Frontal cortex (tissue), 4 donors: ENCODE measurements around the gene USP24. TPM values are rescaled to one million over a fixed set of nuclear protein-coding genes. Genes with fewer than 3 reads are reported as not detected.

Experiments used
- DNase-seq, 2 donors: peaks; one replicate each; pipeline ENCODE4 v3.0.0; 2012; ENCODE audit warnings: low spot score in 2 of 2
- FAIRE-seq: peaks from 2 replicates; lab custom pipeline; 2012; peaks lifted over from hg19 to GRCh38; lab: Jason Lieb, UNC
- total RNA-seq: library from RNA; depleted of rRNA; stranded (reverse); fragments of >200 nt; gene quantifications from one replicate; pipeline ENCODE4 v1.2.3, GENCODE V29; 2014
- donor health status: control.
- donor health status: control.
- donor health status: control.

The USP24 gene
- total RNA-seq, 1 donor from 2014 or later, result 67.3 TPM

- DNase-seq (no peak), FAIRE-seq (no peak)
These were observed 133.8 kb downstream of the USP24 start for GRCh38 chr1:55081188-55081904.

DNA sequence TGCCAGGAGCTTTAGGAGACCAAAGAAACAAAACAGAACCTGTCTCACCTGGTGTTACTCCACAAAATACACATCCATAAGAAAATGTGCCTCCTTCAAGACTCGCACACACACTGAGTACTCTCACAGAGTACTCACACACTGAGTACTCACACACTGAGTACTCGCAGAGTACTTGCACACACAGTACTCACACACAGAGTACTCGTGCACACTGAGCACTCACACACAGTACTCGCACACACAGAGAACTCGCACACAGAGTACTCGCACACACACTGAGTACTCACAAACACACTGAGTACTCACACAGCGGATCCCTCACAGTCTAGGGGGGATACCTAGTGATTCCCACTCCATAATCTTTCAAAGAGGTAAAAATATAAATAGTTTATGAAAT lies 135.5 kb downstream of the USP24 start:
- DNase-seq (no peak), FAIRE-seq (no peak)

- FAIRE-seq, result no peak
- no peak for DNase-seq
These were observed 136.7 kb downstream of the USP24 start for GRCh38 chr1:55078470-55078869.

GRCh38 chr1:55076356-55076755 lies 138.8 kb downstream of the USP24 start:
- FAIRE-seq, result no peak

DNA sequence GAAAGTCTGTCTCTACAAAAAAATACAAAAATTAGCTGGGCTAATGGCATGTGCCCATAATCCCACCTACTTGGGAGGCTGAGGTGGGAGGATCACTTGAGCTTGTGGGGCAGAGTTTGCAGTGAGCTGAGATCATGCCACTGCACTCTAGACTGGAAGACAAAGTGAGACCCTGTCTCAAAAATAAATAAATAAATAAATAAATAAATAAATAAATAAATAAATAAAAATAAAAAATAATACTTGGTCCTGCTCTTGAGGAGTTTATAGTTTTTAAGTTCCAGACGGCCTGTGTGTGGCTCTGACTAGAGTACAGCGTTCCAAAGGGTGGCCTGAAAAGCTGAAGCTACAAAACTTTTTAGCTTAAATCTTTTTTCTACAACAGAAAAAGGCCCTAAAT lies 140.7 kb downstream of the USP24 start:
- FAIRE-seq, result no peak

More at GRCh38 chr1:55076356-55076755, 138.8 kb downstream of the USP24 start:
- no peak for DNase-seq

DNA sequence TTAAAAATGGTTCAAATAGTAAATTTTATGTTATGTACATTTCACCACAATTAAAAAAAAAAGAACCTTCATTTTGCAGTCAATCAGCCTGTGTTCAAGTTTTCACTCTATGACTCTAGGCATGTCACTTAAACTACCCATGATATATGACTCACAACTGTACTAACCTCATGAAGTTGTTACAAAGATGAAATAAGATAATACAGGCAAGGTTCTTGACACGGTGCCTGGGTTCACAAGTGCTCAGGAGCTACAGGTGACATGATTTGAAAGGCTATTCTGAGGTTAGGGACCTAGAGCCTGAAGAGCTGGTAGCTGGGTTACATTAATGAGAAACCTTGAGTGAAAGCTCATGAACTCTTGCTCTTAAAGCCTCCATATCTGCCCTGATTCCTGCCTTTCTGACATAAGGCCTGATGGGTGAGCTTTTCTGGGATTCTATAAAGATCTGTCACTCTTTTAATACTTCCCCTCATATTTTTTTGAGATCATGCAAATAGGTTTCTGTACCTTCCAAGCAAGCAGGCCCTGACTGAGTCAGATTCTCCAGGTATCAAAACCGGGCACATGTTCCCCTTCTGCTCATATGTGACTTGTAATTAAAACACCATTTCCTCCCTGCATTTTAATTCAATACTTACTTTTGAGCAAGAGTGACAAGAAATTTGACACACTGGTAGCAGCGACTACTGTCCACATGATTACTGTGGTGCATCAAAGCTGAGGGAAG lies 141.8 kb downstream of the USP24 start:
- no peak for DNase-seq
- FAIRE-seq, result no peak

More for the DNA sequence above, 140.7 kb downstream of the USP24 start:
- no peak for DNase-seq

- FAIRE-seq (no peak), DNase-seq (no peak)
These were observed 143.7 kb downstream of the USP24 start for GRCh38 chr1:55071477-55071876.

DNA sequence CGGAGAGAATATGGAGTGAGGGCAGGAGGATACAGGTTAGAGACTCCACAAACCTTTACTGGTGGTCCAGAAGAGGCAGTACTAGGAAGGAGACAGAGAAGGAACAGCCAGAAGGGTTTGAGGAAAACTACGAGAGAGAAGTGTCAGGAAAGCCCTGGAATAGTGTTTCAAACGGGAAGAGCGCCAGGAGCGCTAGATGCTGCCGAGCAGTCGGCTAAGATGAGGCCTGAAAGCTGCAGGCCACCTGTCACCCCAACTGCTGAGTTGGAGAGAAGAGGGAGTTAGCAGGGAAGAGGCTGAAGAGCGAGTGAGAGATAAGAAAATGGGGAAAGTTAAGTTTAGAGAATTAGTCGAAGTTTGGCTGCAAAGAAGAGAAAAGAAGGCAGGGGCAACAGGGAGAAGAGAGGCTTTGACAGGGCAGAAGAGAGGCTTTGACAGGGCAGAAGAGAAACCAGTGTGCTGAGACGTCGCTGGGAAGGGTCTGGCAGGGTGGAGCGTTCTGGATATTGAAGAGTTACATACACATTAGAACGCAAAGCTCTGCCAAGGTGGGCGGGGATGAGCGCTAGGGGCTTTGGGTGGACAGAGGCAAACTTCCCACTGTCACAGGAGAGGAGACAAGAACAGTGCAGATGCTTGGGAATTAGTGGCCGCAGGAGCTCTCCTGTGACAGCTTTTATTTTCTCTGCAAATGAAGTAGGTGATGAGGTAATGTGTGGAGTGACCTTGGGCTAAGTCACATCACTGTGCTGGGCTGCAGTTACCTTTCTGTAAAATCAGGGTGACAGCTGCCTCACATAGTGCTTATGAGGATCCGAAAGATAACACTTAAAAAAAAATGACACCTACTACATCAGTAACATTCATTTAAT lies 144.6 kb downstream of the USP24 start:
- no peak for FAIRE-seq
- DNase-seq, result no peak

- FAIRE-seq (no peak), DNase-seq (no peak)
These were observed 145.9 kb downstream of the USP24 start for GRCh38 chr1:55069280-55069679.

- no peak for DNase-seq
- no peak for FAIRE-seq
These were observed 146.5 kb downstream of the USP24 start for GRCh38 chr1:55068638-55069037.

- FAIRE-seq, result no peak
- DNase-seq, result no peak
These were observed 147.2 kb downstream of the USP24 start for GRCh38 chr1:55067914-55068313.

- peak; percentile 51 for FAIRE-seq
These were observed 148.0 kb downstream of the USP24 start for GRCh38 chr1:55067022-55067778.

DNA sequence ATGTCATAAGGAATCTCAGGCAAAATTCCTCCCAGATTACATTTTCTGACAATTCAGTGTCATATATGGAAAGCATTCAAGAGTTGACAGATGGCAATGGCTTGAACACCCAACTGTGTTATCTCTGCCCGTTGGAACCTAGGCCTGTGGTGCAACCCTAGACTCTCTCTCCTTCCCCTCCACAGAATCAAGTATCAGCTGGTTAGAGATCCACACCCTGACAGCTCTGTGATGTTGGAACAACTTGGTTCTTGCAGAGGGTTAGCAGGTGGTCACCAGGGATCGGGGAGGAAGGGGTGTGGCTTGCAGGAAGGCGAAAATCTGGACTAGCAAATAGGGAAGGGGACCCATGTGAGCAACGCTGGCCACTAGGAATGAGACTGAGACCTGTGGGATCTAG lies 149.5 kb downstream of the USP24 start:
- DNase-seq, result no peak

More at GRCh38 chr1:55067022-55067778, 148.0 kb downstream of the USP24 start:
- peak; percentile 60 to 66 for DNase-seq

GRCh38 chr1:55064861-55065263 lies 150.3 kb downstream of the USP24 start:
- DNase-seq (no peak), FAIRE-seq (no peak)

More for the DNA sequence above, 149.5 kb downstream of the USP24 start:
- FAIRE-seq, result no peak

- no peak for FAIRE-seq
- peak in 1 of 2 donors; percentile 10 for DNase-seq
These were observed 151.0 kb downstream of the USP24 start for GRCh38 chr1:55064071-55064581.

DNA sequence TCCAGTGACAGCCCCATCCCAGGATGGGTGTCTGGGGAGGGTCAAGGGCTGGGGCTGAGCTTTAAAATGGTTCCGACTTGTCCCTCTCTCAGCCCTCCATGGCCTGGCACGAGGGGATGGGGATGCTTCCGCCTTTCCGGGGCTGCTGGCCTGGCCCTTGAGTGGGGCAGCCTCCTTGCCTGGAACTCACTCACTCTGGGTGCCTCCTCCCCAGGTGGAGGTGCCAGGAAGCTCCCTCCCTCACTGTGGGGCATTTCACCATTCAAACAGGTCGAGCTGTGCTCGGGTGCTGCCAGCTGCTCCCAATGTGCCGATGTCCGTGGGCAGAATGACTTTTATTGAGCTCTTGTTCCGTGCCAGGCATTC lies 151.6 kb downstream of the USP24 start:
- DNase-seq, result no peak
- no peak for FAIRE-seq

DNA sequence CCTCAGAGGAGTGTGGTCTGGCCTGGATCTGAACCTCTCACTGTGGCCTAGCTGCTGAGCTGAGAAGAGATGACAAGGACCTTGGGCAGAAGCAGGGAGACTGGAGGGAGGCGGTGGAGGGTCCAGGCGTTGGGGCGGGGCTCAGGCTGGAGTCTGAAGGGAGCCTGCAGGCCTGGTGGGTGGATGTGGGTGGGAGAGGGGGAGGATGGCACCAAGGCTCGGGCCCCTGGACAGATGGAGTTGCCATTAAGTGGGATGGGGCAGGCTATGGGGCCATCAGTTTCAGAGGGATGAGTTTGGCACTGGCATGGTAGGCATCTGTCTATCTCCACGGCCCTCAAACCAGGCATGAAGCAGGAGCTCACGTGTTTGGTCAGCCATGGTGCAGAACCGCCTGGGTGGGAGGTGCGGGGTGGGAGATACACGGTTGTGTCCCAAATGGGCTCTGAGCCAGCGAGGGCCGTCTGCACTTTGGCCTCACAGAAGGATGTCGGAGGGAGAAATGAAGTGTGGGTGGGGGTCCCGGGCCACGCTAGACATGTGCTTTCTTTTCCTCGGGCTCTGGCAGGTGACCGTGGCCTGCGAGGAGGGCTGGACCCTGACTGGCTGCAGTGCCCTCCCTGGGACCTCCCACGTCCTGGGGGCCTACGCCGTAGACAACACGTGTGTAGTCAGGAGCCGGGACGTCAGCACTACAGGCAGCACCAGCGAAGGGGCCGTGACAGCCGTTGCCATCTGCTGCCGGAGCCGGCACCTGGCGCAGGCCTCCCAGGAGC lies 152.2 kb downstream of the USP24 start:
- no peak for FAIRE-seq
- DNase-seq, result no peak

DNA sequence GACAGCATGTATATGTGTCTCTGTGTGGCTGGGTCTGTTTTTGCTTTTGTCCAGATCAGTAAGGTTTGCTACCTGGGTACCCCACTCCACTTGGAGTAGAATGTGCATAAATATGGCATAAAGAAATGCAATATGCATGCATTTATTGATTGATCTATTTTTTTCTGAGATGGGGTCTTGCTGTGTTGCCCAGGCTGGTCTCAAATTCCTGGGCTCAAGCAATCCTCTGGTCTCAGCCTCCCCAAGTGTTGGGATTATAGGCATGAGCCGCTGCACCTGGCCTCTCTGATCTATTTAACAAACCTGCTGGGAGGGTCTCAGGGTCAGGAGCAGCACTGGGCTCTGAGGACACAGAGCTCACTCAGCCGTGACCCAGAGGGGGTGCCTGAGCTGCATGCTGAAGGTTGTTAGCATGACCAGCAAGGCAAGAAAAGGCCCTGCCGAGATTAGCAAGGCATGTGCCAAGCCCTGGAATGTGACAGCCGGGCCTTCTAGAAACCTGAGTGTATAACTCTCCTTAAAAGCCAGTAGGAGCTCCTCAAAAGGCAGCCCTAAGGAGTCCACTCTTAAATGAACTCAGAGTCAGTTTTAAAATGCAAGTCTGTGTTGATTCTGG lies 153.3 kb downstream of the USP24 start:
- DNase-seq (no peak), FAIRE-seq (no peak)
